Tibial nerve (tissue), 4 donors: Measurements from ENCODE around the gene RB1.

Experiments
- EP300 ChIP-seq, 2 donors: sonication (generic); formaldehyde crosslinking; IDR thresholded peaks; one replicate each; pipeline ENCODE4 v1.6.1; 2017; ENCODE audit warnings: antibody characterized with exemption in 2 of 2, mild to moderate bottlenecking in 1 of 2
- POLR2A ChIP-seq, 2 donors: fragments of 450-650 bp; IDR thresholded peaks; one replicate each; pipeline ENCODE4 v1.6.1; 2017; ENCODE audit warnings: antibody characterized with exemption in 2 of 2, mild to moderate bottlenecking in 2 of 2, moderate library complexity in 2 of 2
- TF ChIP-seq, protein P1 (sequence below), 5 experiments: fragments of 200-600 bp in 3 of 5; fragments of 450-650 bp in 2 of 5; sonication (generic) in 3 of 5; IDR thresholded peaks; one replicate each; pipeline ENCODE4 v1.5.1; 2016 to 2019; ENCODE audit warnings: antibody characterized with exemption in 5 of 5, mild to moderate bottlenecking in 3 of 5, moderate library complexity in 2 of 5

DNA sequence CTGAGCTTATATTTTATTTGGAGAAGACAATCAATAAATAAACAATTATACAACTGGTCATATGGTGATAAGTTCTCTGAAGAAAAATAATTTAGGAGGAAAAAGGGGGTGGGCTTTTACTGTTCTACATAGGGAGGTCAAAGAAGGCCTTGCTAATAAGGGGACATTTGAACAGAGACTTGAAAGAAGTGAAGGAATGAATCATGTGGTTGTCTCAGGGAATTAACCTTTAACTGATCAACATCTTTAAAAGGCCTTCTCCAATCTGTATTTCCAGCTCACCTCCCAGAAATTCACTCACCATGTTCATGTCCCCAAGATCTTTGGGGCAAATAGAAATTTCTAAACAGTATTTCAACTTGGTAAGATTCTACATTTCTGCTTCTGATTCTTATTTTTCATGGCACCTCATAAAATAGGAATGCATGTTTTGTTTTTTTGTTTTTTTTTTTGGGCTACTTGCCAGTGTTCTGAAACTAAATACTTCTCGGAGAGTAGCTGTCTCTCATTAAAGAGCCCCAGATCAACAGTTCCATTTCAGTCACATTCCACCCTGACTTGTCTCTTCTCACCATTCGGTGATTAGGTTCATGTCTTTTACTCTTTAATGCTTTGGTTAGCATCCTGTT, 128.6 kb downstream of the RB1 start:
- TF ChIP-seq, protein P1, sequence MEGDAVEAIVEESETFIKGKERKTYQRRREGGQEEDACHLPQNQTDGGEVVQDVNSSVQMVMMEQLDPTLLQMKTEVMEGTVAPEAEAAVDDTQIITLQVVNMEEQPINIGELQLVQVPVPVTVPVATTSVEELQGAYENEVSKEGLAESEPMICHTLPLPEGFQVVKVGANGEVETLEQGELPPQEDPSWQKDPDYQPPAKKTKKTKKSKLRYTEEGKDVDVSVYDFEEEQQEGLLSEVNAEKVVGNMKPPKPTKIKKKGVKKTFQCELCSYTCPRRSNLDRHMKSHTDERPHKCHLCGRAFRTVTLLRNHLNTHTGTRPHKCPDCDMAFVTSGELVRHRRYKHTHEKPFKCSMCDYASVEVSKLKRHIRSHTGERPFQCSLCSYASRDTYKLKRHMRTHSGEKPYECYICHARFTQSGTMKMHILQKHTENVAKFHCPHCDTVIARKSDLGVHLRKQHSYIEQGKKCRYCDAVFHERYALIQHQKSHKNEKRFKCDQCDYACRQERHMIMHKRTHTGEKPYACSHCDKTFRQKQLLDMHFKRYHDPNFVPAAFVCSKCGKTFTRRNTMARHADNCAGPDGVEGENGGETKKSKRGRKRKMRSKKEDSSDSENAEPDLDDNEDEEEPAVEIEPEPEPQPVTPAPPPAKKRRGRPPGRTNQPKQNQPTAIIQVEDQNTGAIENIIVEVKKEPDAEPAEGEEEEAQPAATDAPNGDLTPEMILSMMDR (IDR thresholded peaks at IDR 0.05) = no peak
- TF ChIP-seq EP300 (IDR thresholded peaks at IDR 0.05) (no peak), POLR2A (IDR thresholded peaks at IDR 0.05) (no peak)
